Measurements from ENCODE around the gene NRG3.

NRG3 gene

GRCh38 chr10:81874875-81875466 lies at the start of gene NRG3:
Gene NRG3, plus strand, starts transcription at chr10:81875194.
- no peak within 1 kb of the TSS for H3K4me3 Mint-ChIP-seq
- peaks cover 7% of the 10 kb centered on the region for H3K4me1 Mint-ChIP-seq (ENCODE audit: low read depth)
- H3K36me3 Mint-ChIP-seq (ENCODE audit: low read depth) = no peaks in the 10 kb centered on the region
- H3K27me3 Mint-ChIP-seq = peaks cover 62% of the 10 kb centered on the region
- intact Hi-C loops (cut with micrococcal nuclease) = no loop called here
- no peaks in the 10 kb centered on the region for H3K9me3 Mint-ChIP-seq
- no peak within 1 kb of the TSS for H3K27ac Mint-ChIP-seq

GRCh38 chr10:81828251-81828650 lies 46.7 kb upstream of the NRG3 start:
- intact Hi-C loops (cut with micrococcal nuclease) = no loop called here
- no peaks in the 10 kb centered on the region for H3K27me3 Mint-ChIP-seq
- no peak overlapping the region for H3K4me3 Mint-ChIP-seq
- H3K27ac Mint-ChIP-seq = no peak overlapping the region
- no peaks in the 10 kb centered on the region for H3K9me3 Mint-ChIP-seq
- H3K4me1 Mint-ChIP-seq (ENCODE audit: low read depth) = no peaks in the 10 kb centered on the region
- H3K36me3 Mint-ChIP-seq (ENCODE audit: low read depth) = no peaks in the 10 kb centered on the region

- H3K36me3 Mint-ChIP-seq (ENCODE audit: low read depth) = no peaks in the 10 kb centered on the region
- H3K27ac Mint-ChIP-seq = no peak overlapping the region
- H3K4me3 Mint-ChIP-seq = no peak overlapping the region
- intact Hi-C loops (cut with micrococcal nuclease) = no loop called here
- H3K27me3 Mint-ChIP-seq = no peaks in the 10 kb centered on the region
- no peaks in the 10 kb centered on the region for H3K9me3 Mint-ChIP-seq
- no peaks in the 10 kb centered on the region for H3K4me1 Mint-ChIP-seq (ENCODE audit: low read depth)
Measured at GRCh38 chr10:81831060-81831459, 43.9 kb upstream of the NRG3 start.

GRCh38 chr10:81838950-81839349 lies 36.0 kb upstream of the NRG3 start:
- Mint-ChIP-seq H3K9me3 (no peaks in the 10 kb centered on the region), H3K27ac (no peak overlapping the region), H3K27me3 (no peaks in the 10 kb centered on the region), H3K4me3 (no peak overlapping the region), H3K4me1 (ENCODE audit: low read depth) (no peaks in the 10 kb centered on the region), H3K36me3 (ENCODE audit: low read depth) (no peaks in the 10 kb centered on the region)
- intact Hi-C loops (cut with micrococcal nuclease) = no loop called here

- no peak overlapping the region for H3K27ac Mint-ChIP-seq
- H3K27me3 Mint-ChIP-seq = no peaks in the 10 kb centered on the region
- intact Hi-C loops (cut with micrococcal nuclease) = no loop called here
- no peaks in the 10 kb centered on the region for H3K4me1 Mint-ChIP-seq (ENCODE audit: low read depth)
- H3K36me3 Mint-ChIP-seq (ENCODE audit: low read depth) = no peaks in the 10 kb centered on the region
- H3K9me3 Mint-ChIP-seq = no peaks in the 10 kb centered on the region
- no peak overlapping the region for H3K4me3 Mint-ChIP-seq
Measured at GRCh38 chr10:81843042-81843441, 32.0 kb upstream of the NRG3 start.

- Mint-ChIP-seq H3K27ac (no peak overlapping the region), H3K36me3 (ENCODE audit: low read depth) (no peaks in the 10 kb centered on the region), H3K4me1 (ENCODE audit: low read depth) (no peaks in the 10 kb centered on the region), H3K4me3 (no peak overlapping the region), H3K9me3 (no peaks in the 10 kb centered on the region), H3K27me3 (no peaks in the 10 kb centered on the region)
- intact Hi-C loops (cut with micrococcal nuclease) = no loop called here
Measured at GRCh38 chr10:81847675-81848074, 27.3 kb upstream of the NRG3 start.

GRCh38 chr10:81848514-81848913 lies 26.5 kb upstream of the NRG3 start:
- Mint-ChIP-seq H3K27me3 (no peaks in the 10 kb centered on the region), H3K9me3 (no peaks in the 10 kb centered on the region), H3K27ac (no peak overlapping the region), H3K4me3 (no peak overlapping the region), H3K36me3 (ENCODE audit: low read depth) (no peaks in the 10 kb centered on the region), H3K4me1 (ENCODE audit: low read depth) (no peaks in the 10 kb centered on the region)
- intact Hi-C loops (cut with micrococcal nuclease) = no loop called here

GRCh38 chr10:81848931-81849330 lies 26.1 kb upstream of the NRG3 start:
- intact Hi-C loops (cut with micrococcal nuclease) = no loop called here
- no peak overlapping the region for H3K27ac Mint-ChIP-seq
- H3K27me3 Mint-ChIP-seq = no peaks in the 10 kb centered on the region
- no peaks in the 10 kb centered on the region for H3K36me3 Mint-ChIP-seq (ENCODE audit: low read depth)
- H3K9me3 Mint-ChIP-seq = peaks cover 4% of the 10 kb centered on the region
- no peak overlapping the region for H3K4me3 Mint-ChIP-seq
- no peaks in the 10 kb centered on the region for H3K4me1 Mint-ChIP-seq (ENCODE audit: low read depth)

GRCh38 chr10:81862596-81862995 lies 12.4 kb upstream of the NRG3 start:
- intact Hi-C loops (cut with micrococcal nuclease) = no loop called here
- H3K27ac Mint-ChIP-seq = no peak overlapping the region
- peaks cover 20% of the 10 kb centered on the region for H3K9me3 Mint-ChIP-seq
- H3K36me3 Mint-ChIP-seq (ENCODE audit: low read depth) = no peaks in the 10 kb centered on the region
- H3K4me1 Mint-ChIP-seq (ENCODE audit: low read depth) = no peaks in the 10 kb centered on the region
- no peaks in the 10 kb centered on the region for H3K27me3 Mint-ChIP-seq
- H3K4me3 Mint-ChIP-seq = no peak overlapping the region

- Mint-ChIP-seq H3K27me3 (no peaks in the 10 kb centered on the region), H3K27ac (no peak overlapping the region), H3K4me3 (no peak overlapping the region), H3K36me3 (ENCODE audit: low read depth) (no peaks in the 10 kb centered on the region), H3K4me1 (ENCODE audit: low read depth) (no peaks in the 10 kb centered on the region), H3K9me3 (peaks cover 20% of the 10 kb centered on the region)
- intact Hi-C loops (cut with micrococcal nuclease) = no loop called here
Measured at GRCh38 chr10:81863771-81864170, 11.2 kb upstream of the NRG3 start.

GRCh38 chr10:81865581-81865980 lies 9.4 kb upstream of the NRG3 start:
- no peak overlapping the region for H3K4me3 Mint-ChIP-seq
- H3K4me1 Mint-ChIP-seq (ENCODE audit: low read depth) = no peaks in the 10 kb centered on the region
- H3K27me3 Mint-ChIP-seq = no peaks in the 10 kb centered on the region
- no peaks in the 10 kb centered on the region for H3K36me3 Mint-ChIP-seq (ENCODE audit: low read depth)
- no peak overlapping the region for H3K27ac Mint-ChIP-seq
- intact Hi-C loops (cut with micrococcal nuclease) = no loop called here
- peaks cover 14% of the 10 kb centered on the region for H3K9me3 Mint-ChIP-seq

GRCh38 chr10:81866753-81867152 lies 8.2 kb upstream of the NRG3 start:
- intact Hi-C loops (cut with micrococcal nuclease) = no loop called here
- Mint-ChIP-seq H3K27ac (no peak overlapping the region), H3K4me1 (ENCODE audit: low read depth) (no peaks in the 10 kb centered on the region), H3K27me3 (peaks cover 5% of the 10 kb centered on the region), H3K36me3 (ENCODE audit: low read depth) (no peaks in the 10 kb centered on the region), H3K9me3 (peaks cover 2% of the 10 kb centered on the region), H3K4me3 (no peak overlapping the region)

GRCh38 chr10:81870472-81870871 lies 4.5 kb upstream of the NRG3 start:
- intact Hi-C loops (cut with micrococcal nuclease) = no loop called here
- Mint-ChIP-seq H3K9me3 (no peaks in the 10 kb centered on the region), H3K4me1 (ENCODE audit: low read depth) (no peaks in the 10 kb centered on the region), H3K36me3 (ENCODE audit: low read depth) (no peaks in the 10 kb centered on the region), H3K4me3 (no peak overlapping the region), H3K27me3 (peaks cover 32% of the 10 kb centered on the region), H3K27ac (no peak overlapping the region)

GRCh38 chr10:81871558-81871957 lies 3.4 kb upstream of the NRG3 start:
- Mint-ChIP-seq H3K27me3 (peaks cover 43% of the 10 kb centered on the region), H3K9me3 (no peaks in the 10 kb centered on the region), H3K4me3 (no peak overlapping the region), H3K4me1 (ENCODE audit: low read depth) (peaks cover 7% of the 10 kb centered on the region), H3K27ac (no peak overlapping the region), H3K36me3 (ENCODE audit: low read depth) (no peaks in the 10 kb centered on the region)
- intact Hi-C loops (cut with micrococcal nuclease) = no loop called here

- no peak overlapping the region for H3K4me3 Mint-ChIP-seq
- H3K36me3 Mint-ChIP-seq (ENCODE audit: low read depth) = no peaks in the 10 kb centered on the region
- peaks cover 51% of the 10 kb centered on the region for H3K27me3 Mint-ChIP-seq
- no peak overlapping the region for H3K27ac Mint-ChIP-seq
- H3K9me3 Mint-ChIP-seq = no peaks in the 10 kb centered on the region
- peaks cover 7% of the 10 kb centered on the region for H3K4me1 Mint-ChIP-seq (ENCODE audit: low read depth)
- intact Hi-C loops (cut with micrococcal nuclease) = no loop called here
Measured at GRCh38 chr10:81872206-81872862, 2.7 kb upstream of the NRG3 start.
